OCI-LY3 (cell line): ENCODE measurements around the gene ICAM5.
A peak's percentile ranks its signal among the peaks of the same experiment; 100 is the strongest.

Experiments used
- H2AFZ ChIP-seq: fragments of 200-600, 300-600 bp; shearing (Covaris generic); 2 replicates; pipeline ENCODE4 v1.6.0; 2014; ENCODE audit warnings: antibody characterized with exemption, low read depth, low read length
- H3K27ac ChIP-seq: fragments of 200-600, 300-600 bp; sonication (generic); 2 replicates; pipeline ENCODE4 v1.5.1; 2014; ENCODE audit warnings: mild to moderate bottlenecking, low read length, moderate library complexity, mixed read lengths
- H3K27me3 ChIP-seq: fragments of 200-600, 300-600 bp; sonication (generic); 2 replicates; pipeline ENCODE4 v1.6.1; 2014; ENCODE audit warnings: low read depth, low read length, mixed read lengths
- H3K36me3 ChIP-seq: fragments of 200-600, 300-600 bp; sonication (generic); replicated peaks from 2 replicates; pipeline ENCODE3; 2014; ENCODE audit warnings: low read depth, low read length, mixed read lengths
- H3K4me1 ChIP-seq: fragments of 300-600, 200-600 bp; sonication (generic); 2 replicates; pipeline ENCODE4 v1.6.1; 2014; ENCODE audit warnings: low read length, mixed read lengths
- H3K4me2 ChIP-seq: fragments of 200-600, 300-600 bp; sonication (generic); 2 replicates; pipeline ENCODE4 v1.6.1; 2014; ENCODE audit warnings: low read length, mixed read lengths
- H3K4me3 ChIP-seq: fragments of 300-600, 200-600 bp; sonication (generic); 2 replicates; pipeline ENCODE4 v1.5.1; 2014; ENCODE audit warnings: antibody characterized with exemption, mild to moderate bottlenecking, low read length, moderate library complexity
- H3K79me2 ChIP-seq: fragments of 300-600, 200-600 bp; shearing (Covaris generic); 2 replicates; pipeline ENCODE4 v1.6.1; 2014; ENCODE audit warnings: mild to moderate bottlenecking, low read length, mixed read lengths
- H3K9ac ChIP-seq: fragments of 300-600, 200-600 bp; shearing (Covaris generic); 2 replicates; pipeline ENCODE4 v1.6.0; 2014; ENCODE audit warnings: mild to moderate bottlenecking, low read length, moderate library complexity
- H3K9me3 ChIP-seq: fragments of 200-600, 300-600 bp; shearing (Covaris generic); 2 replicates; pipeline ENCODE4 v1.6.1; 2014; ENCODE audit warnings: low read length, mixed read lengths; ENCODE audit not compliant: insufficient read depth
- H4K20me1 ChIP-seq: fragments of 200-600, 300-600 bp; sonication (generic); 2 replicates; pipeline ENCODE4 v1.6.1; 2016; ENCODE audit warnings: low read length, mixed read lengths; ENCODE audit not compliant: insufficient read depth
- CTCF ChIP-seq: fragments of 200-600, 300-600 bp; sonication (generic); IDR thresholded peaks from 2 replicates; pipeline ENCODE4 v1.5.1; 2014; ENCODE audit warnings: antibody characterized with exemption, low read length, low read depth
- EZH2phosphoT487 ChIP-seq: fragments of 200-600 bp; shearing (Covaris generic); IDR thresholded peaks from 2 replicates; pipeline ENCODE4 v1.6.1; 2018; ENCODE audit warnings: antibody characterized with exemption, mixed run types, low read depth

The ICAM5 gene

GRCh38 chr19:10295305-10295846 is 5.6 kb downstream of the ICAM5 start:
- no peak overlapping the region for H3K4me2 ChIP-seq
- H3K4me1 ChIP-seq, result no peaks in the 10 kb centered on the region; the same call in 1 of the 2 replicates
- H4K20me1 ChIP-seq, result no peaks in the 10 kb centered on the region
- TF ChIP-seq EZH2phosphoT487 (no peak), CTCF (no peak)
- H2AFZ ChIP-seq, result no peak overlapping the region
- no peak overlapping the region for H3K4me3 ChIP-seq
- no peaks in the 10 kb centered on the region for H3K27me3 ChIP-seq
- no peak overlapping the region for H3K27ac ChIP-seq
- no peaks in the 10 kb centered on the region for H3K9me3 ChIP-seq
- H3K36me3 ChIP-seq, result peaks cover 8% of the 10 kb centered on the region
- no peaks in the 10 kb centered on the region for H3K79me2 ChIP-seq
- no peak overlapping the region for H3K9ac ChIP-seq

GRCh38 chr19:10295847-10296591 is 6.3 kb downstream of the ICAM5 start:
- Histone ChIP-seq H3K79me2 (no peaks in the 10 kb centered on the region), H3K9ac (no peak overlapping the region), H3K9me3 (no peaks in the 10 kb centered on the region), H3K36me3 (peaks cover 8% of the 10 kb centered on the region), H3K4me1 (no peaks in the 10 kb centered on the region; the same call in 1 of the 2 replicates), H3K27me3 (no peaks in the 10 kb centered on the region), H3K4me2 (no peak overlapping the region), H3K4me3 (no peak overlapping the region), H4K20me1 (no peaks in the 10 kb centered on the region), H2AFZ (no peak overlapping the region), H3K27ac (no peak overlapping the region)
- TF ChIP-seq CTCF (no peak), EZH2phosphoT487 (no peak)

GRCh38 chr19:10299545-10300458 is 10.1 kb downstream of the ICAM5 start:
- Histone ChIP-seq H3K9ac (no peak overlapping the region), H3K27ac (no peak overlapping the region), H2AFZ (peak overlapping the region; percentile 0; the same call in 1 of the 2 replicates), H3K4me2 (0 out of 2 replicates have a peak overlapping the region, but pooled peaks have one; percentile 5), H4K20me1 (no peaks in the 10 kb centered on the region), H3K4me3 (no peak overlapping the region), H3K4me1 (no peaks in the 10 kb centered on the region; the same call in 1 of the 2 replicates), H3K79me2 (no peaks in the 10 kb centered on the region), H3K9me3 (no peaks in the 10 kb centered on the region), H3K27me3 (0 out of 2 replicates have a peak, but pooled peaks cover 2% of the 10 kb centered on the region), H3K36me3 (no peaks in the 10 kb centered on the region)
- TF ChIP-seq EZH2phosphoT487 (no peak), CTCF (no peak)
